ENCODE data around the gene LRRC4.
A peak's percentile ranks its signal among the peaks of the same experiment; 100 is the strongest.

Gene LRRC4

DNA sequence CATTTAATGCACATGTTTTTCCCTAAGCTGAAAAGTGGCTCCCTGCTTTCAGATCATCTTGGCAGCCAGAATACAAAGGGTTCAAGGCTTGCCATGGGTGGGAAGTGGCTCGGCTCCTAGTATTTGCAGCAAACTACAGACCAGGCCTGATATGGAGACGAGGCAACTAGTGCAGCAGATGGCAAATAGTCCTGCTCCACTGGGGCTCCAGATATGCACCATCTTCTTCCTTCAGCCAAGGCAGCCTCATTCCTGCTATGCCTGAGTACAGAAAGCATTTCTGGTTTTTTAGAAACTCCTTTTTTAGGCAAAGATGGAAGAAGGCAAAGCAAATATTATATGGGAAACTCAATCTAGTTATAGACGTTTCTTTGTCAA, 23.9 kb downstream of the LRRC4 start:
- H3K4me1 Mint-ChIP-seq = peaks cover 30% of the 10 kb centered on the region
- H3K27me3 Mint-ChIP-seq (ENCODE audit: low read depth, poor library complexity) = peaks cover 4% of the 10 kb centered on the region
- DNase-seq = no peak
- no peaks in the 10 kb centered on the region for H3K36me3 Mint-ChIP-seq (ENCODE audit: low read depth)
- H3K9me3 Mint-ChIP-seq = no peaks in the 10 kb centered on the region
- peak overlapping the region; percentile 58 for H3K27ac Mint-ChIP-seq
- H3K4me3 Mint-ChIP-seq = no peak overlapping the region
- TF ChIP-seq, protein P1, sequence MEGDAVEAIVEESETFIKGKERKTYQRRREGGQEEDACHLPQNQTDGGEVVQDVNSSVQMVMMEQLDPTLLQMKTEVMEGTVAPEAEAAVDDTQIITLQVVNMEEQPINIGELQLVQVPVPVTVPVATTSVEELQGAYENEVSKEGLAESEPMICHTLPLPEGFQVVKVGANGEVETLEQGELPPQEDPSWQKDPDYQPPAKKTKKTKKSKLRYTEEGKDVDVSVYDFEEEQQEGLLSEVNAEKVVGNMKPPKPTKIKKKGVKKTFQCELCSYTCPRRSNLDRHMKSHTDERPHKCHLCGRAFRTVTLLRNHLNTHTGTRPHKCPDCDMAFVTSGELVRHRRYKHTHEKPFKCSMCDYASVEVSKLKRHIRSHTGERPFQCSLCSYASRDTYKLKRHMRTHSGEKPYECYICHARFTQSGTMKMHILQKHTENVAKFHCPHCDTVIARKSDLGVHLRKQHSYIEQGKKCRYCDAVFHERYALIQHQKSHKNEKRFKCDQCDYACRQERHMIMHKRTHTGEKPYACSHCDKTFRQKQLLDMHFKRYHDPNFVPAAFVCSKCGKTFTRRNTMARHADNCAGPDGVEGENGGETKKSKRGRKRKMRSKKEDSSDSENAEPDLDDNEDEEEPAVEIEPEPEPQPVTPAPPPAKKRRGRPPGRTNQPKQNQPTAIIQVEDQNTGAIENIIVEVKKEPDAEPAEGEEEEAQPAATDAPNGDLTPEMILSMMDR (IDR thresholded peaks at IDR 0.05) = no peak

DNA sequence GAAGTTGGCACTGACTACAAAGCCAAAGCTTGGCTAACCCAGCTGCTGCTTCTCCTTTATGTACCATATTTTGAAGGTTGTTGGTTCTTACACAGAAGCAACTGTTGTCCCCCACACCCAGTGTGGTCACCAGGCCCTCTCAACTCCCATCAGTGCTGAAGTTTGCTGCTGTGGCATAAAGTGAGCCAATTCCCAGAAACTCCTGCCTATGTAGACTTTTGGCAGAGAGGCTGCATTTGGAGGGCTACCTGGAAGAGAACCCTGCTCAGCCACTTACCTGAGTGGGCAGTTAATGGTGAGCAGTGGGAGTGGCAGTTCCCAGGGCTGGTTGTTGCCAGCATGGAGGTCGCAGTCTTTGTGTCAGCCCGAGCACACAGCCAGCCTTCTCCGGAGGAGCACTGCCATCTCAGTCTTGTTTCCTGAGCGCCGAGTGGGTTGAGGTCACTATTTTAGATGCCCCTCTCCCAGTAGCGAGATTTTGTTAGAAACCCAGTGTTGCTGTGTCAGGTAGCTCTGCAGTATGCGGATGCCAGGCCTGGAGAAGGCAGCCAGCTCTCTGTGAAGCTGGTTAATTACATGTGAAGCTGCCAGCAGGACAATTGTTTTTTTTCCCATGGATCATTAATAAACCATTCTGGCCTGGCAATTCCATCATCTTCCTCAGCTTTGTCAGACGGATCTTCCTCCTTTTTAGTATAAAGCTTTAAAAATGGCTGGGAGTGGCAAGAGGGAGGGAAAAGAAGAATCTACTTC, 24.5 kb downstream of the LRRC4 start:
- Mint-ChIP-seq H3K4me1 (peaks cover 30% of the 10 kb centered on the region), H3K27ac (peak overlapping the region; percentile 58), H3K4me3 (no peak overlapping the region), H3K27me3 (ENCODE audit: low read depth, poor library complexity) (peaks cover 4% of the 10 kb centered on the region), H3K9me3 (no peaks in the 10 kb centered on the region), H3K36me3 (ENCODE audit: low read depth) (no peaks in the 10 kb centered on the region)
- TF ChIP-seq, protein P1 (IDR thresholded peaks at IDR 0.05) = no peak
- no peak for DNase-seq

DNA sequence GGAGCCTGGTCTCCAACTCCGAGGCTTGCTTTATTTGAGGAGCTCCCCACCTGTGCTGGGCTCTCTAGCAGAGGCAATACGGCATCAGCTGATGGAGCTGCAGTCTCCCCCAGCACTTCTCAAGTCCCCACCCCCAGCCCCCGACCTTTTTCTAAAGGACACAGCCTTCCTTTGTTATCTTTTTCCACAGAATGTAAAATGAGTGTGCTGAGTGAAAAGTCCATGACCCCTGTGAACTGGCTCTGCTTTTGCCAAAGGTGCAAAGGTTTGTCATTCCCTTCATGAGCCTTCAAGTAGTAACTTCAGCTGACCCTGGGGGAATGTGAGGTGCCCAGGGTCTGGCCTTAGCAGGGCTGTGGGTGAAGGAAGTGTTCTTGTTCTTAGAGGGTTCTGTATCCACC, 25.5 kb downstream of the LRRC4 start:
- Mint-ChIP-seq H3K36me3 (ENCODE audit: low read depth) (peaks cover 6% of the 10 kb centered on the region), H3K9me3 (no peaks in the 10 kb centered on the region), H3K27me3 (ENCODE audit: low read depth, poor library complexity) (peaks cover 4% of the 10 kb centered on the region), H3K27ac (peak overlapping the region; percentile 64), H3K4me3 (no peak overlapping the region), H3K4me1 (peaks cover 23% of the 10 kb centered on the region)
- TF ChIP-seq, protein P1 (IDR thresholded peaks at IDR 0.05) = no peak
- DNase-seq = no peak

DNA sequence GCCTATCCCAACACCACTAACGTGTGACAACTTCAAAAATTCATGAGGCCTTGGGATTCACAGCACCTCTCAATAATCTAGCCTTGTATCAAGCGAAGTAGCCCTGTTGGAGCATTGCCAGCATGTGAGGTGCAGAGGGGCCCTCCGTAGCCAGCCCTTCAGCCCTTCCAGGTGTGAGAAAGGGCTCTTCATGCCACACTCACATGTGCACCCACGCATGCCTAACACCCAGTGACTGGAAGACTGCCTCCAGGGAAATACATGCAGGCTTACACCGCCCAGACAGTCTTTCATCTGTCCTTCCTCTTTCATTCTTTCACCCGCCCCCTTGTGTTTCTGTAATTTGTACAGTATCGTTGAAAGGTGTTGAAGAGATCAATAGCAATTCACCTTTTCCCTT, 26.1 kb downstream of the LRRC4 start:
- TF ChIP-seq, protein P1 (IDR thresholded peaks at IDR 0.05) = no peak
- H3K4me3 Mint-ChIP-seq = no peak overlapping the region
- peaks cover 23% of the 10 kb centered on the region for H3K4me1 Mint-ChIP-seq
- H3K9me3 Mint-ChIP-seq = no peaks in the 10 kb centered on the region
- H3K36me3 Mint-ChIP-seq (ENCODE audit: low read depth) = peaks cover 8% of the 10 kb centered on the region
- peaks cover 2% of the 10 kb centered on the region for H3K27me3 Mint-ChIP-seq (ENCODE audit: low read depth, poor library complexity)
- H3K27ac Mint-ChIP-seq = peak overlapping the region; percentile 64
- no peak for DNase-seq

DNA sequence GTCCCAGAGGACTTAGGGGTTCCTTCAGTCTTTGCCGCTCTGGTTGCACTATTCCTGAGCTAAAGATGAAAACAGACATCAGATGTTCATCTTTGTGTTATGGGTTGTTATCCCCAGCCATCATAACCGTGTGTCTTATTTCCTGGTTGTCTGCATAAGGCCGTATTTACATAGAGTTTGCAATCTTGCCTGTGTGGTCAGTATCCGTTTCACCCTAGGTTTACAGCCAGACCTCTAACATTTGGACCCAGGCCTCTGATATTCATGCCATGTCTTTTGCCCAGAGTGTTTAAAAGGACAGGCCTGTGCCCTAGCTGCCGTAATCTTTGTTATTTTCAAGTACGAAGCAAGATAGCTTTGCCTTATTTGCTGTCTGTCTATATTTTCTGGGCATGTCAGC, 26.6 kb downstream of the LRRC4 start:
- Mint-ChIP-seq H3K27ac (no peak overlapping the region), H3K4me1 (peaks cover 23% of the 10 kb centered on the region), H3K4me3 (no peak overlapping the region), H3K36me3 (ENCODE audit: low read depth) (peaks cover 8% of the 10 kb centered on the region), H3K27me3 (ENCODE audit: low read depth, poor library complexity) (no peaks in the 10 kb centered on the region), H3K9me3 (no peaks in the 10 kb centered on the region)
- no peak for DNase-seq
- TF ChIP-seq, protein P1 (IDR thresholded peaks at IDR 0.05) = no peak

DNA sequence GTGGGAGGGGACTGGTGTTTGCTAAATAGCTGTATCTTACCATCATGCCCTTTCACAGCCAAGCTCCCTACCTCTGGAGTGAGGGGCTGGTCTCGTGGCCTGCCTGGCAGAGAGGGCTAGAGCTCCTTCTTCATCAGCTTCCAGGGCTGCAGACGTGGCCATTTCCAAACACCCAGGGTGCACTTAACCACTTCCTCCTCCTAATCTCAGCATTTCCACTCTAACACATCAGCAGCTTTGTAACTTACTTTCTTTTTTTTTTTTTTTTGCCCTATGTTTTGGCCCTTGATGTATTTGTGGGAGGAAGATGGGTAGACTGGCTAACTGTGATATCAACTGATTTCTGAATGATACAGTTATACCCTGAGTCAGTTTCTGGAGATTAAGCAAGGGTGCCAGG, 27.4 kb downstream of the LRRC4 start:
- H3K27me3 Mint-ChIP-seq (ENCODE audit: low read depth, poor library complexity) = no peaks in the 10 kb centered on the region
- no peak overlapping the region for H3K27ac Mint-ChIP-seq
- TF ChIP-seq, protein P1 (IDR thresholded peaks at IDR 0.05) = no peak
- H3K36me3 Mint-ChIP-seq (ENCODE audit: low read depth) = peaks cover 8% of the 10 kb centered on the region
- no peak for DNase-seq
- no peaks in the 10 kb centered on the region for H3K9me3 Mint-ChIP-seq
- peaks cover 29% of the 10 kb centered on the region for H3K4me1 Mint-ChIP-seq
- H3K4me3 Mint-ChIP-seq = no peak overlapping the region
